ENCODE results near the gene FKBP1A.

Gene FKBP1A

GRCh38 chr20:1392693-1393506 lies at the start of gene FKBP1A:
TSS of gene FKBP1A (minus strand) at chr20:1393054. CDS start at chr20:1392998, 56 bp downstream.
- DNase-seq (ENCODE audit: low read depth, low spot score), result peak; percentile 70

- DNase-seq (ENCODE audit: low read depth, low spot score), result no peak
These were observed 49.5 kb upstream of the FKBP1A start for GRCh38 chr20:1442304-1442703.

- no peak for DNase-seq (ENCODE audit: low read depth, low spot score)
These were observed 48.3 kb upstream of the FKBP1A start for GRCh38 chr20:1441133-1441532.

DNA sequence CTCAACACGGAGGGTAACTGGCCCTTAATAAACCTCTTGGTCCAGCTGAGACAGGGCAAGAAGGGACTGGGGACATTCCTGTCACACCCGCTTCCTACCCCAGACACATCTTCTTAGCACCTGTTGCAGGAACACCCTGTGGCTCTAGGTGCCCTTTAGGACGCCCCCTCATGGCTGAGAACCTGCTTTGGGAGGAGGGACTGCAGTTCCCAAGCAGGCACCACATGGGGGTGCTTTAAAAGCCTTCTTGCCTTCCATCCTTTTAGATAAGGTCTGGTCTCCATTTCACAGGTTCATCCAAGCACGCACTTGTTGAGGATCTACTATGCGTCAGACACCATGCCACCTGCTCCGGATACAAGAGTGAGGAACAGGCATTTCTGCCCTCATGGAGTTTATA lies 47.2 kb upstream of the FKBP1A start:
- no peak for DNase-seq (ENCODE audit: low read depth, low spot score)

GRCh38 chr20:1438361-1438760 lies 45.5 kb upstream of the FKBP1A start:
- DNase-seq (ENCODE audit: low read depth, low spot score), result no peak

DNA sequence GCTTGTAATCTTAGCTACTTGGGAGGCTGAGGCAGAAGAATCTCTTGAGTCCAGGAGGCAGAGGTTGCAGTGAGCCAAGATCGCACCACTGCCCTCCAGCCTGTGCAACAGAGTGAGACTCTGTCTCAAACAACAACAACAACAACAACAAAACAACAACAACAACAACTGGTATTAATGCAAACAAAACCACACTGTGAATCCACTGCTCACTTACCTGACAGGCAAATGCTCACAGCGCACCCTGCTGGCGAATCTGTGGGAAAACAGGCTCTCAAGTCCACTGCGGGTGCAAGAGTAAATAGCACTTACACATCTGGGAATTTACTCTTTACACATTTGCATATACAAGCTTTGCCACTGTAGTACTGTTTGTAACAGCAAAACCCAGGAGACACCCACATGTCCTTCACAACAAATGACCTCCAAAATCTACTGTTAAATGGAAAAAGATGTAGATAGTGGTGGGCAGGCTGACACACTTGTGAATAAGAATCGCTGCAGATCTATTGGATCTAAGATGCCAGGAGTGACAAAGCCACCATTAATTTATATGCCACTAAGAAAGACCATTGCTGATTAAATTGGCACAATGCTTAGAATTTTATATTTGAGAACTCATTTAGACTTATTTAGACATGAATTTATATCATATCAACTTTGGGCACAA lies 44.5 kb upstream of the FKBP1A start:
- DNase-seq (ENCODE audit: low read depth, low spot score), result peak; percentile 57

DNA sequence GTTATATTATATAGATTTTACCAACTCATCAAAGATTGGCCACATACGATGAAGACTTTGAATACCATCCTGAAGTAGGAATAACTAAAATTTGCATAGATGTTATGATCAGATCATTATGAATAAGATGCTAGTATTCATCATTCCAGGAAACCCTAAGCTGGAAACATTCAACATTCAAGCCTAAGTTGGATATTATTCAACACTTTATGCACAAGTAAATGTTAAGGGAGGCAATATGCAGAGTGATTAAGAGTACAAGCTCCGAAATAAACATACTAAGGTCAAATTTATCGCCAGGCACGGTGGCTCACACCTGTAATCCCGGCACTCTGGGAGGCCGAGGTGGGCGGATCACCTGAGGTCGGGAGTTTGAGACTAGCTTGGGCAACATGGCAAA lies 43.4 kb upstream of the FKBP1A start:
- DNase-seq (ENCODE audit: low read depth, low spot score), result no peak

- no peak for DNase-seq (ENCODE audit: low read depth, low spot score)
These were observed 42.5 kb upstream of the FKBP1A start for GRCh38 chr20:1435337-1435699.

DNA sequence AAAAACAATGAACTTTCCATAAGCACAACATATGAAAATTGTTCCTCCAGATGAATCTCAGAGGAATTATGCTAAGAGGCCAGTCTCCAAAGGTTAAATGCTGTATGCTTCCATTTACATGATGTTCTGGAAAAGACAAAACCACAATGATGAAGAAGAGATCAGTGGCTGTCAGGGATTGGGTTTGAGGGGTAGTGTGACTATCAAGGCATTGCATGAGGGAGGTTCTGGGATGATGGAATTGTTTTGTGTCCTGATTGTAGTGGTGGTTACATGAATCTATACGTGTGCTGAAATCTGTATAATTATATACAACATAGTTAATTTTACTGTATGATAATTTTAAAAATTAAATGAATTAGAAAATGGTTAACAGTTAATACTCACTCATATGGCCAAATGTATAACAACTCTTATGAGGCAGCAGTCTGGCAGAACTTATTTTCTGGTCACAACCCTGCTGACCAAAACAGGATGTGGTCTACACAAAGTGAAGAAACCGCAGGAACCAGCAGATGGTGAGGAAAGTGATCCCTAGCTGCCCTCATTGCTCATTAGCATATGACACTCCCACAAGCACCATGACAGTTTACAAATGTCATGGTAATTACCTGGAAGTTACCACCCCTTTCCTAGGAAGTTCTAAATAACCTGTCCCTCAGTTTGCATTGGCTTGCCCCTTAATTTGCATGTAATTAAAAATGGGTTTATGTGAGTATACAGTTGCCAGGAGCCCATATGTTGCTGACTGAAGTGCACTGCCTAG lies 41.9 kb upstream of the FKBP1A start:
- DNase-seq (ENCODE audit: low read depth, low spot score), result peak; percentile 47

GRCh38 chr20:1431158-1431557 lies 38.3 kb upstream of the FKBP1A start:
- DNase-seq (ENCODE audit: low read depth, low spot score), result no peak

GRCh38 chr20:1430004-1430451 lies 37.2 kb upstream of the FKBP1A start:
- DNase-seq (ENCODE audit: low read depth, low spot score), result no peak

GRCh38 chr20:1429143-1429728 lies 36.4 kb upstream of the FKBP1A start:
- no peak for DNase-seq (ENCODE audit: low read depth, low spot score)

DNA sequence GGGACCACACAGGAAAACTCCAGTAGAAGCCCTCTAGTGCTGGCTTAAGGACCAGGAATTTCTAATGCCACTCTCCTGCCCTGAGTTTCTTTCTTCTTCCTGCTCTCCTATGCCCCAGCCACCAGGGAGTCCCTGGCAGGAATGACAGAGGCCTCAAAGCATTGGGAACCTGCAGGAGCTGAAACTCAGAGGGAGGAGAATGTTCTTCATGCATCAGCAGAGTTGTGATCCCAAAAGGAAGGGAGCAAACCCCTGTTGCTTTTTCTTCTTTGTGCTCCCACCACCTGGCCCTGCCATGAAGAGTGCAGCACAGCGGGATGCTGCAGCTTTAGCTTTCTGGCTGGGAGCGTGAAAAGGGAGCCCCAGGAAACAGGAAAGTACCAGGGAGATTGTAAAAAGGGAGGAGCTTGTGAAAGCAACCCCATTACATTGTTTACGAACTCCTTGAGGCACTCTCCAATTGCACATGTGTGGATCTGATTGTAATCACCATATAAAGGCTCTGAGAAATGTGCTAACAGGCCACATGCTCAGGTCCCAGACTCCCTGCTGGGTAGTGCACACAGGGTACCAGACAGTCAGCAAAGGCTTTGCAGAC lies 34.7 kb upstream of the FKBP1A start:
- peak; percentile 71 for DNase-seq (ENCODE audit: low read depth, low spot score)

DNA sequence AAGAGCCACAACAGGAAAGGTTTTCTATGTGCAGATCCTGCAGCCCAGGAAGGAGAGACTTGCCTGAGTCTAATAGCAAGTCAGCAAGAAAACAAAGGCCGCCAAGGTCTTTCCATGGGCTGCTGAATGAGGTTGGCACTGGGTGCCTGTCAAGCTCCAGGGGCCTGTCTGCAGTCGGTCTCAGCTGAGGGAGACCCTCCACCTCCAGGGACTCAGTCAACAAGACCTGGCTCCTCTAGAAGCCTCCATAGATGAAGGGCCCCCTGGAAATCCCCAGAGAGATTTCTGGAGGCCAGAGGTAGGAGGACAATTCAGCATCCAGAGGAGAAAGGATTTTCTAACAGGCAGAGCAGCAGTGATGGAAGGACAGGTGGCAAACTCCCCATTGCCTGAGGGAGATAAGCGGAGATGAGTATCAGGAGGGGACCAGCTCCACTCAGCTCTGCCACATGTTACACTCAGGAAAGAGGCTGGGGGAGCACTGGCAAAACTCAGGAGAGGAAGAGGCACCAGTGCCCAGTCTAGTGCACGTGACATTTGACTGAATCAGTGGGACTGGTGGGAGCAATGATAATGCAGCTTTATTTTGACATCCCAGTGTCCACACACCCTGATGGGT lies 33.5 kb upstream of the FKBP1A start:
- DNase-seq (ENCODE audit: low read depth, low spot score), result no peak

DNA sequence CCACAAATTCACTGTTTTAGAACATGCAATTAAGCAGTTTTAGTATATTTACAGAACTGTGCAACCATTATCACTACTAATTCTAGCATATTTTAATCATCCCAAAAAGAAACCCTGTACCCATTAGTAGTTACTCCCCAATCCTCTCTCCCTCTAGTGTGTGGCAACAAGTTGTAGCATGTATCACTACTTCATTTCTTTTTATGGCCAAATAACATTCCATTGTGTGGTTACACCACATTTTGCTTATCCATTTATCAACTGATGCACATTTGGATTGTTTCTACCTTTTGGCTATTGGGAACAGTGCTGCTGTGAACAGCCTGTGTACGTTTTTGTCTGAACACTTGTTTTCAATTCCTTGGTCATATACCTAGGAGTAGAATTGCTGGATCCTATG lies 31.5 kb upstream of the FKBP1A start:
- no peak for DNase-seq (ENCODE audit: low read depth, low spot score)

DNA sequence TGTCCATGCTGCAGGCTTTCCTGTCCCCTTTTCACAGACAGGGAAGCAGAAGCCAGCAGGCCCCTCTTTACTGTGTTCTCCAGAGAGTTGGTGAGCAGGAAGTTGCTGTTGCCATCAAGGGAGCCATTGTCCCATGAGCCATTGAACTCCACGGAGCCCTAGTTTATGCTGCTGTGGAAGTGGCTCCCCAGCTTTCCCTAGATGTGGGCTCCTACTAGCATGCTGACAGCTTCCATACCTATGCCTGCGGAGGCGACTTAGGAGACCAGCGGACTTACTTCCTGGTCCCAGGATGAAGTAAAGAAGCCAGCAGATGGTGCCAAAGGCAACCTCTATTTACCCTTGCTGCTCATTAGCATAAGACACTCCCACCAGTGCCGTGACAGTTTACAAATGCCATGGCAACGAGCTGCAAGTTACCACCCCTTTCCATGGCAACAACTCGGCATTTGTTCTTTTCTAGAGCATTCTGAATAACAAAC lies 30.8 kb upstream of the FKBP1A start:
- DNase-seq (ENCODE audit: low read depth, low spot score), result no peak

- no peak for DNase-seq (ENCODE audit: low read depth, low spot score)
These were observed 30.4 kb upstream of the FKBP1A start for GRCh38 chr20:1423206-1423605.

DNA sequence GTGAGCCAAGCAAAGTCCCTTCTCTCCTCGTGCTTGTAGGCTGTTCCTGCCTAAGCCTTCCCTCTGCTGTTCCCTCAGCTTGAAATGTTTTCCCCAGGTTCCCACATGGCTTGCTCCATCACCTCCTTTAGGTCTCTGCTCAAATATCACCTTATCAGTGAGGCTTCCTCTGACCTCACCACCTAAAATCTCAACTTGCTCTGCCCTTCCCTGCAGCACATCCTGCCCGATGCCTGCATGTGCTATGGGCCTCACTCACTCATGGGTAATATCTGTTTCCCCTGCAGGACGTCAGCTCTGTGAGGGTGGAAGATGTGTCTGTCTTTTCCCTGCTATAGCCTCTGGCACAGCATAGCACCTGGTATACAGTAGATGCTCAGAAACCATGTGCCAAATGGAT lies 29.9 kb upstream of the FKBP1A start:
- DNase-seq (ENCODE audit: low read depth, low spot score), result no peak

DNA sequence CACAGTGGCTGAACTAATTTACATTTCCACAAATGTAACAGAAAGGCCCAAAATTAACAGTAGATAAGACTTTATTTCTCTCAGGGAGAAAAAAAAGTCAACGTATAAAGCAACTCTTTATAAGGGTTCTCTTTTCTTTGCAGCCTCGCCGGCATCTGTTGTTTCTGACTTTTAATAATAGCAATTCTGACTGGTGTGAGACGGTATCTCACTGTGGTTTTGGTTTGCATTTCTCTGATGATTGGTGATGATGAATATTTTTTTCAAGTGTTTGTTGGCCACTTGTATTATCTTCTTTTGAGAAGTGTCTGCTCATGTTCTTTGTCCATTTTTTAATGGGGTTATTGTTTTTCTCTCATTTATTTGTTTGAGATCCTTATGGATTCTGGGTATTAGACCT lies 27.2 kb upstream of the FKBP1A start:
- no peak for DNase-seq (ENCODE audit: low read depth, low spot score)

- no peak for DNase-seq (ENCODE audit: low read depth, low spot score)
These were observed 25.5 kb upstream of the FKBP1A start for GRCh38 chr20:1418350-1418749.

GRCh38 chr20:1417790-1418189 lies 24.9 kb upstream of the FKBP1A start:
- DNase-seq (ENCODE audit: low read depth, low spot score), result no peak
